Cardiac fibroblast (primary cell): ENCODE results near the gene GNAO1.

Experiments used
- DNase-seq, 2 donors: peaks; one replicate each; pipeline versions ENCODE4 v3.0.0 to v3.0.0-alpha.2; 2010; ENCODE audit warnings: low read depth in 2 of 2
- H3K4me3 ChIP-seq, 2 donors: replicated peaks in 1 of 2; 1 replicate in 1 of 2; 2 replicates in 1 of 2; pipeline ENCODE4 v1.5.1; 2011; ENCODE audit warnings: low read depth in 2 of 2, low read length in 2 of 2, mild to moderate bottlenecking in 2 of 2, moderate library complexity in 1 of 2
- CTCF ChIP-seq: IDR thresholded peaks from one replicate; pipeline ENCODE4 v1.5.1; 2011; ENCODE audit warnings: low read depth, mild to moderate bottlenecking, low read length, inconsistent platforms

Gene GNAO1

DNA sequence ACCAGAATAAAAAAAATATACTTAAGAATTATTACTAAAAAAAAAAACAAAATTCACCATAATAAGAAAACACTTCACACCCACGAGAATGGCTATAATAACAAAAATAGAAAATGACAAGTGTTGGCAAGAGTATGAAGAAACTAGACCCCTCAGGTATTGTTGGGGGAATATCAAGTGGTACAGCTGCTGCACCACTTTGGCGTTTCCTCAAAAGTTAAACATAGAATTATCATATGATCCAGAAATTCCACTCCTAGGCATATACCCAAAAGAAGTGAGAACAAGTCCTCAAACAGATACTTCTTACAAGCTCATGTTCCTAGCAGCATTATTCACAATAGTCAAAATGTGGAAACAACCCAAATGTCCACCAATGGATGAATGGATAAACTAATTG, 207.8 kb downstream of the GNAO1 start:
- no peak for DNase-seq
- H3K4me3 ChIP-seq = no peak overlapping the region
- TF ChIP-seq CTCF = no peak

GRCh38 chr16:56399486-56399885, 208.2 kb downstream of the GNAO1 start:
- no peak for DNase-seq
- H3K4me3 ChIP-seq = no peak overlapping the region
- TF ChIP-seq CTCF = no peak

GRCh38 chr16:56400458-56400857, 209.2 kb downstream of the GNAO1 start:
- no peak for TF ChIP-seq CTCF
- no peak for DNase-seq
- H3K4me3 ChIP-seq = no peak overlapping the region

DNA sequence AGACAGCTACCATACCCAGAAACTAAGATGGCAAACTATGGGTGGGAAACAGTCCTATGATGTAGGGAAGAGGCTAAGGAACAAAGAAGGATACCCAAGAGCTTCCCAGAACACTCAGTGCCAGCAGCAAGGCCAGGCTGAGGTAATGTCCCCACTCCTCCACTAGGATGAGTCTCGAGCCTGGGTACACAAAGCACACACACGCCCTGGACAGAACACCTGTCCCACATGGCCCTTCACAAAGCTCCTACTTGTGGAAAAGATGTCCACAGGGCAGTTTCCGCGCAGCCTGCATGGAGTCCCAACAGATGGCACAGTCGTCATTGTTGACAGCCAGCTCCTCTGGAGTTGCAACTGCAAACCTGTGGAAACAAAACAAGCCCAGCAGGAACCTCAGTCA, 210.2 kb downstream of the GNAO1 start:
- H3K4me3 ChIP-seq = no peak overlapping the region
- peak; percentile 43 for TF ChIP-seq CTCF
- no peak for DNase-seq

- H3K4me3 ChIP-seq = no peak overlapping the region
- DNase-seq = no peak
- no peak for TF ChIP-seq CTCF
These were observed 214.8 kb downstream of the GNAO1 start for GRCh38 chr16:56405977-56406672.
